SKM-1 treated with dmso at 0.1 percent for 144 hours (cell line): Measurements from ENCODE around the gene DMXL2.
"Not testable (repeated sequence)": the region's sequence is repeated elsewhere in the genome, so short reads cannot be mapped to it uniquely, and the experiment has no call there.

Experiments
- DNase-seq: peaks from one replicate; lab custom pipeline; 2025; ENCODE audit not compliant: unreplicated experiment; lab: John Stamatoyannopoulos, UW

The DMXL2 gene

DNA sequence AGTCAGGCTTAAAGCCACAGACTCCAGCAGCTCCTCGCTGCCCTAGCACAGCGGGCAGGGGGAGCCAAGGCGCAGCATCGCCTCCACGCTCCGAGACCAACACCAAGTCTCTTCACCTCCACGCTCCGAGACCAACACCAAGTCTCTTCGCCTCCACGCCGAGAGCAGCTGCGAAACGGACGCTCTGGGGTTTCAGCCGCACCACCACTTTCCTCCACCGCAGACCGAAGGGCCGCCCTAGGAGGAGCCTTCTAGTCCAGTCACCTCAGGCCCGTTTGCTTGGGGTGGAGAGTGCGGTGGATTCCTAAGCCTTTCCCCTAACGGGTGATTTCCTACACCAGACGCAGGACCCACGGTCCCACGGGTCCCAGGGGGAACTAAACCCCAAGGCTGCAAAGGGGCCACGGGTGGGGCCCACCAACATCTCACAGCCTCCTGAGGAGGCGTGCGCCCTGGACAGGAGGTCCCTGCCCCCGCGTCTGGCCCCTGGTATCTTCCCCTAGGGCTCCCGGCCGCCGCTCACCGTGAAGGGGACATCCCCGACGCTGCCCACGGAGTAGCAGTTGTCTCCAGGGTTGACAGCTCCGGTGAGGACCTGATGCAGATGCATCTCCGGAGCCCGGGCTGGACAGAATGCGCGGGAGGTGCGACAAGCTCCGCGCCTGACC is 501 bp downstream of the DMXL2 start:
- peak; percentile 49 for DNase-seq

DNA sequence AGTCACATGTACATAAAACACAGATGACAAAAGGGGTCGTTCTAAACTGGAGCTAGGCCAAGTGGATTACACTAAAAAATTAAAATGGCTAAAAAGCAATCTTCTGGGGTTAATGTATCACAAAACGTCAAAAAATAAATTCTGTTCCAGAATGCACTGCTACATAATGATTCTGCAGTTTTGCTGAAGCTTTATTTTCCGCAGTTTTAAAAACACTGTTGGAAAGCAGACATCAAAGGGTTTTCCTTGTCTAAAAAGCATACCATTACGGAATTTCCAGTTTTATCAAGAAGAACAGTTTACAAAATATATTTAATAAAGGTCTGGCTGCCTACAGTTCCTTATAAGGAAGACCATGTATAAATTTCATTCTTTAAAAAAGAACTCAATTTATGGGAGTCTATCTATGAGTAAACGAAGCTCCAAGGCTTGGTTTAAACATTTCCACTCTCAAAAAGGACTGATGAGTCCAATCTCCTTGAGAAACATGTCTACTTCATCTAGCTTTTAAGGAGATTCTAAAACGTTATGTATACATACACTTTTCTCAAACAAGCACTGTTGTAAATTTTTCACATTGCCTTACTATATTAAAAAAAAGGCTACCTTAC is 1.3 kb downstream of the DMXL2 start:
- DNase-seq = no peak

DNA sequence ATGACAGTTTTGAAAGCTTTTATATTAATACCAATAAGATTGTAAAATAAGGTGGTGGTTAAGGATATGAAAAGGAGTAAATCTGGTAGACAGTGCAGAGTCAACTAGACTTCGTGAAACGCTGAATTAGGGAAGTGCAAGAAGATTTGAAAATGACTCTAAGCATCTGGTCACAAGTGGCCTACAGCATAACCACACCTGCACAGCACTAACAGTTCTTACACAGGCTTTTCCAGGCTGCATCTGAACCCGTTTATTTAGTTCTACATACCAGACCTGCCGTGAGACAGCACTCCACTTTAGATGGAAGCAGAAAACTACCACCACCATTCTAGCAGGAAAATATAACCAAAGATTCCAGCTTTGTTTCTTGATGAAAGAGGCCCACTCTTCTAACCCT is 1.9 kb downstream of the DMXL2 start:
- DNase-seq = no peak

DNA sequence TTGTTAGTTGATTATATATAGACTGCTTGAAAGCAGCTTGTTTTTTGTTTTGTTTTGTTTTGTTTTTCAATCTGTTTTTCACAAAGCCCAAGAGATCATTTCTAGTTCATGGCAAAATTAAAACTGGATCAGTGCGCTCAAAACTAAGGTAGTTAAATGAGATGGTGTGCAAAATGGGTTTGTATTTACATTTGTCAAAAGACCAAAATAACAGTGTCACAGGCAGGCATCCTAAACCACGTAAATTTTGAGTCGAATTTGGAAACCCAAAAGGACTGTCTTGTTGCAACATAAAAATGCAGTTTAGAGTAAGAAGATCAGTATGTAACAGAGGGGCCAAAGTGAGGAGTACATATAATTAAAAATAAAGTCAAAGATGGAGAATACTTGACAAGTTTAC is 2.4 kb downstream of the DMXL2 start:
- no peak for DNase-seq

GRCh38 chr15:51619331-51620035 is 3.1 kb downstream of the DMXL2 start:
- no peak for DNase-seq

GRCh38 chr15:51617886-51618285 is 4.7 kb downstream of the DMXL2 start:
- DNase-seq = no peak

DNA sequence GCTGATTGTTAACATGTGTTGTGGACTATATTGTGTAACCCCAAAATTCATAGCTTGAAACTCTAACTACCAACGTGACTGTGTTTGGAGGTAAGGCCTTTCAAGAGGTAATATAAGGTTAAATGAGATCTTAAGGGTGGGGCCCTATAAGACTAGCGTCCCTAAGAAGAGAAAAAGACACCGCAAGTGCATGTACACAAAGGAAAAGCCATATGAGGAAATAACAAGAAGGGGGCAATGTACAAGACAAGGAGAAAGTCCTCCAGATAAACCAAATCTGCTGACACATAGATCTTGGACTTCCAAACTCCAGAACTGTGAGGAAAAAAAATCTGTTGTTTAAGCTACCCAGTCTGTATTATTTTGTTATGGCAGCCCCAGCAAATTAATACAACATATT is 8.6 kb downstream of the DMXL2 start:
- DNase-seq = no peak

- not testable (repeated sequence) for DNase-seq
These were observed 9.9 kb downstream of the DMXL2 start for GRCh38 chr15:51612669-51613068.

DNA sequence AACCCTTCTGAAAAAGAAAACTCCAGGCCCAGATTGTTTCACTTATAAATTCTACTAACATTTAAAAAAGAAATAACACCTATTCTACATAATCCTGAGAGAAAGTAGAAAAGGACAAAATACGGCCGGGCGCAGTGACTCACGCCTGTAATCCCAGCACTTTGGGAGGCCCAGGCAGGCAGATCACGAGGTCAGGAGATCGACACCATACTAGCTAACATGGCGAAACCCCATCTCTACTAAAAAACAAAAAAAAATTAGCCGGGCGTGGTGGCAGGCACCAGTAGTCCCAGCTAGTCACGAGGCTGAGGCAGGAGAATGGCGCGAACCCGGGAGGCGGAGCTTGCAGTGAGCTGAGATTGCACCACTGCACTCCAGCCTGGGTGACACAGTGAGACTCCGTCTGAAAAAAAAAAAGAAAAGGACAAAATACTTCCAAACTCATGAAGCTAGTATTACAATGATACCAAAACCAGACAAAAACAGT is 19.1 kb downstream of the DMXL2 start:
- DNase-seq = not testable (repeated sequence)

DNA sequence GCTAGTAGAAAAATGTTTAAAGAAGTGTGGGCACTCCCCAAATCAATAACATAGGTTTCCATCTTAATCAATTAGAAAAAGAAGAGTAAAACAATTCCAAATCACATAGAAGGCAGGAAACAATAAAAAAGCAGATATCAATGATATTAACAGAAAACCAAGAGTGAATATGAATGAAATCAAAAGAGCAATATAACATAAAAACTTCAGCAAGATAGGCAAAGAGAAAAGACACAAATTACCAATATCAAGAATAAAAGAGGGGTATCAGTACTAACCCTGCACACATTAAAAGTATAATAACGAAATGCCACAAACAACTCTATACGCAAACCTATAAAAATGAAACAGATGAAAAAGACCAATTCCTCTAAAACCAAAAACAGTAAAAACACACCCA is 19.6 kb downstream of the DMXL2 start:
- no peak for DNase-seq

DNA sequence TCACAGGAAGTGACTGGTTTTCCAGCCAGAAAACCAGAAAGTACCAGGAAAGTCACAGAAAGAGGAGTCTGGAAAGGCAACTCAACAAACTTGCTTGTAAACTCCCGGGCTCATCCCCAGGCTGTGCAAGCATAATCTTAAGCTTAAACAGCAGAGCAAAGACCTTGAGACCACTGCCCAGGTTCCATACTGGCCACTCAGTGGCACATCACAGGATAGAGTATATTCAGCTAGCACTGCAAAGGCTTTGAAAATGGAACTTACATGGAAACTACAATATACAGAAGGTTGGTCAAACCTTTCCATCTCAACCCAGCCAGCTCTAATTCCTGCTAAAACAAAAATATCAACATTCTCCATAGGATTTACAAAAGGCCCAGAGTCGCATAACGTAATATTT is 20.1 kb downstream of the DMXL2 start:
- no peak for DNase-seq

- no peak for DNase-seq
These were observed 20.8 kb downstream of the DMXL2 start for GRCh38 chr15:51601801-51602200.

DNA sequence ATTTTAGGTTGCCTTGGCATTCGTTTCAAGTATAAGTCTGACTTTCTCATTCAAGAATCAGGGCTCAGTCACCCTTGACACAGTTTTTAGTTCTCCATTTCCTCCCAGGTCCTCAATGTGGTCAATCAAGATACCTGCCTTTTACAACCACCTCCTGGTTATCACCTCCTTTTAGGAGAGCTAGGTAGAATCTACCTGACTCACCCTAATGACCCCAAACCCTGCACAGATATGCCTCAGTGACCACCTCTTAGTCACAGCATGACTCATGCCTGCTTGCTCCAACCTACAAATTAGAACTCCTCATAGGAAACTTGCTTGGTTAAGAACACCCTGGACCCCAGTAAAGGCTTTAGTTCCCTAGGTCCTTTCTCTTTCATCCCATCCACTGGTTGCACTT is 22.5 kb downstream of the DMXL2 start:
- no peak for DNase-seq

DNA sequence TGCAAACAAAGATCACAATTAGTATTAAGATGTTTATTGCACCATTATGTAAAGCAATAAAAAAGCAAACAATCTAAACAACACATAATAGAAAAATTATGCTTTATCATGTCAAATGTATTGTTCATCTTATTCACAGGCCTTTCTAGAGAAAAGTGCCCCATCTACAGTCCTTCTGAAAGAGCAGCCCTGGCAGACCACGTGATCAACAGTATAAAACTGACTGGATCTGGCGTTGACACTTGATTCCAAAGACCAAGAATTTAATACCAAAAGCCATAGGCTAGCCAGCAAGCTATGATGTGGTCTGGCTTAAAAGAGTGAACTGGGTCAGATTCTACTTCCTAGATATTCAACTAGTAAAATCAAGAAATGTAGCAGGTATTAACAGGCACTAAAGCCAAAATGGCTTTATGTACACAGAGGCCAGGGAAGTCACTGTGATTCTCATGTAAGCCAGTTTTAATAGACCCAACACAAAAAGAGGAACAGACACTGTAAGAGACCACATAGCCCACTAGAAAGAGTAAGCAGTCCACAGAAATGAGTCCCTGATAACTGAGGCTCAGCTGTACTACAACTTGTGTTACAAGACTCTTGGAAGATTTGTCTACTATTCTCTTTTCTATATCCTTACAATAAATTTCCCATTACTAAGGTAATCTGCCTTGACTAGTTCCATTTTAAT is 32.5 kb downstream of the DMXL2 start:
- peak; percentile 14 for DNase-seq

GRCh38 chr15:51588966-51589365 is 33.6 kb downstream of the DMXL2 start:
- no peak for DNase-seq

DNA sequence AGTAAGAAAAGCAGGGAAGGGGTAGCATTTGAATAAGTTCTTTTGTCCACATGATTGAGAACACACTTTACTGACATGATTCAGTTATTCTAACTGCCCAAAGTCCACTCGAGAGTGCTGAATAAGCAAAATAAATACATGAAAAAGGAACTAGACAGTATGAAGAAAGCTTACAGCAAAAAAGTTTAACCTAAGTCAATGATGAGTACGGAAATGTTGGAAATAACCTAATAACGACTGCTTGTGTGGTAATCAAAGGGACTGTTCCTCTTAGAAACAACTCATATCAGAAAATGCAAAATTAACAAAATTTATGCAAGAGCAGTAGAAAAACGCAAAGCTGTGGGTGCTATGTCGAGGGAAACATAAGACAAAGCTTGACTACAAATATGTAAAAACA is 36.6 kb downstream of the DMXL2 start:
- no peak for DNase-seq

GRCh38 chr15:51580982-51581381 is 41.6 kb downstream of the DMXL2 start:
- no peak for DNase-seq

GRCh38 chr15:51580385-51580784 is 42.2 kb downstream of the DMXL2 start:
- no peak for DNase-seq

GRCh38 chr15:51579012-51579411 is 43.6 kb downstream of the DMXL2 start:
- no peak for DNase-seq

DNA sequence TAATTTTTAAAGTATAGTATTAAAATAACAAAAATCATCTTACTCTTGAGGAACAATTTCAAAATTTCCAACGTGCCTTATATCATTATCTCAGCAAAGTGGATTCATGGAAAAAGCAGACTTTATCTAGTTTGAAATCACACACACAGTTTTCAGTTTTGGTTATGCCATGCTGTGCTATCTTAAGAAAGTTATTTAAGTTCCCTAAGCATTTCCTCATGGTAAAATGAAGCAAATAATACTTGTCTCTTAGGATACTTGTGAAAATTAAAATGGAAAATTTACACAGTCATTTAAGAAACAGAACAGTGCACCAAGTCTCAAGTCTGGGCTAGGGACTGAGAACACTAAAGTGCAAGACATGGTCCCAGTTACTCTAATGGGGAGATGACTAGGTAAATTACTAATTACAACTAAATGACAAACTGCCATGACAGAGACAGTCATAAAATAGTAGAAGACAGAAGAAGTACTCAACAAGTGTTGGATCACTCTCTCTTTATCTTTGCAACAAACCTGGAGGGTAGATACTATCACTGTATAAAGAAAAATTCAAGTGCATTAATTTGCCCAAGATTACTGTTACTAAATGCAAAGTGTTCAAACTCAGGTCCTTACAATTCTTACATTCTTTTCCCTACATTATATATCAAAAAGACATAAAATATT is 44.8 kb downstream of the DMXL2 start:
- no peak for DNase-seq

GRCh38 chr15:51576911-51577500 is 45.6 kb downstream of the DMXL2 start:
- DNase-seq = peak; percentile 75
